ENCODE results near the gene CLIC1. TPM values are rescaled to one million over a fixed set of nuclear protein-coding genes. Genes with fewer than 3 reads are reported as not detected.

Gene CLIC1
- 100 to 1,000 TPM; 425 to 456 TPM for total RNA-seq

GRCh38 chr6:31736021-31736767 is at the start of gene CLIC1:
TSS of gene CLIC1 (minus strand) at chr6:31736530. CDS start at chr6:31736300, 230 bp downstream.
- Mint-ChIP-seq H3K4me1 (peaks cover 53% of the 10 kb centered on the region), H3K9me3 (no peaks in the 10 kb centered on the region), H3K27ac (peak within 1 kb of the TSS; percentile 93), H3K4me3 (peak within 1 kb of the TSS; percentile 98), H3K36me3 (peaks cover 38% of the 10 kb centered on the region), H3K27me3 (no peaks in the 10 kb centered on the region)
- POLR2A ChIA-PET, result interaction anchor here (0.6 to 7.6 kb wide), 25 partner anchors 9 to 241 kb away, joined by 3 to 137 read pairs (median 7); partner anchors contain the start of genes ABHD16A, APOM, C6orf47 and CSNK2B
- ATAC-seq (ENCODE audit: low read depth), result peak; percentile 49
- DNase-seq, result peak; percentile 78

- no peak for DNase-seq
- POLR2A ChIA-PET, result interaction anchor here (0.5 to 1.8 kb wide), 3 partner anchors 21 to 41 kb away, joined by 3 to 5 read pairs (median 4); partner anchors contain the start of gene LSM2
- H3K4me3 Mint-ChIP-seq, result no peak overlapping the region
- H3K4me1 Mint-ChIP-seq, result peaks cover 1% of the 10 kb centered on the region
- H3K36me3 Mint-ChIP-seq, result peaks cover 22% of the 10 kb centered on the region
- no peak for ATAC-seq (ENCODE audit: low read depth)
- H3K27me3 Mint-ChIP-seq, result no peaks in the 10 kb centered on the region
- no peaks in the 10 kb centered on the region for H3K9me3 Mint-ChIP-seq
- H3K27ac Mint-ChIP-seq, result no peak overlapping the region
These were observed 49.1 kb upstream of the CLIC1 start for GRCh38 chr6:31785475-31785874.

GRCh38 chr6:31784098-31784925 is 48.0 kb upstream of the CLIC1 start:
- POLR2A ChIA-PET, result interaction anchor here (0.7 to 1.8 kb wide), 4 partner anchors 7 to 51 kb away, joined by 3 to 7 read pairs (median 4); partner anchors contain the start of gene VARS1
- ATAC-seq (ENCODE audit: low read depth) (no peak), DNase-seq (no peak)
- H3K36me3 Mint-ChIP-seq, result peaks cover 19% of the 10 kb centered on the region
- no peaks in the 10 kb centered on the region for H3K9me3 Mint-ChIP-seq
- H3K27ac Mint-ChIP-seq, result peak overlapping the region; percentile 46
- H3K4me3 Mint-ChIP-seq, result no peak overlapping the region
- H3K27me3 Mint-ChIP-seq, result no peaks in the 10 kb centered on the region
- peaks cover 1% of the 10 kb centered on the region for H3K4me1 Mint-ChIP-seq

GRCh38 chr6:31782126-31782855 is 46.0 kb upstream of the CLIC1 start:
- H3K27ac Mint-ChIP-seq, result no peak overlapping the region
- H3K9me3 Mint-ChIP-seq, result no peaks in the 10 kb centered on the region
- peaks cover 6% of the 10 kb centered on the region for H3K4me1 Mint-ChIP-seq

GRCh38 chr6:31781244-31782125 is 45.2 kb upstream of the CLIC1 start:
- peaks cover 15% of the 10 kb centered on the region for H3K36me3 Mint-ChIP-seq

More at GRCh38 chr6:31782126-31782855, 46.0 kb upstream of the CLIC1 start:
- DNase-seq (no peak), ATAC-seq (ENCODE audit: low read depth) (no peak)
- H3K27me3 Mint-ChIP-seq, result no peaks in the 10 kb centered on the region
- H3K36me3 Mint-ChIP-seq, result peaks cover 15% of the 10 kb centered on the region
- H3K4me3 Mint-ChIP-seq, result no peak overlapping the region
- POLR2A ChIA-PET, result interaction anchor here (1.4 kb wide), 1 partner anchor 52 kb away, joined by 4 read pairs; no protein-coding TSS in a partner anchor

GRCh38 chr6:31780507-31781243 is 44.3 kb upstream of the CLIC1 start:
- Mint-ChIP-seq H3K9me3 (no peaks in the 10 kb centered on the region), H3K4me1 (peaks cover 13% of the 10 kb centered on the region), H3K27ac (no peak overlapping the region), H3K27me3 (no peaks in the 10 kb centered on the region), H3K4me3 (no peak overlapping the region), H3K36me3 (peaks cover 14% of the 10 kb centered on the region)
- ATAC-seq (ENCODE audit: low read depth) (no peak), DNase-seq (no peak)
- POLR2A ChIA-PET, result interaction anchor here (1.0 to 1.4 kb wide), 3 partner anchors 11 to 55 kb away, joined by 3 to 4 read pairs (median 4); no protein-coding TSS in a partner anchor

More at GRCh38 chr6:31781244-31782125, 45.2 kb upstream of the CLIC1 start:
- Mint-ChIP-seq H3K9me3 (no peaks in the 10 kb centered on the region), H3K27me3 (no peaks in the 10 kb centered on the region), H3K4me1 (peaks cover 10% of the 10 kb centered on the region), H3K4me3 (no peak overlapping the region), H3K27ac (no peak overlapping the region)
- POLR2A ChIA-PET, result interaction anchor here (1.3 to 1.4 kb wide), 2 partner anchors 12 to 51 kb away, joined by 3 to 4 read pairs; no protein-coding TSS in a partner anchor
- no peak for ATAC-seq (ENCODE audit: low read depth)
- DNase-seq, result no peak

GRCh38 chr6:31779908-31780307 is 43.6 kb upstream of the CLIC1 start:
- Mint-ChIP-seq H3K9me3 (no peaks in the 10 kb centered on the region), H3K36me3 (peaks cover 14% of the 10 kb centered on the region), H3K27ac (no peak overlapping the region), H3K27me3 (no peaks in the 10 kb centered on the region), H3K4me3 (no peak overlapping the region), H3K4me1 (peaks cover 19% of the 10 kb centered on the region)
- POLR2A ChIA-PET, result interaction anchor here (1.0 kb wide), 1 partner anchor 56 kb away, joined by 4 read pairs; no protein-coding TSS in a partner anchor
- no peak for DNase-seq
- no peak for ATAC-seq (ENCODE audit: low read depth)

GRCh38 chr6:31778999-31779885 is 42.9 kb upstream of the CLIC1 start:
- Mint-ChIP-seq H3K36me3 (peaks cover 9% of the 10 kb centered on the region), H3K27ac (no peak overlapping the region), H3K4me1 (peaks cover 19% of the 10 kb centered on the region), H3K4me3 (no peak overlapping the region), H3K27me3 (no peaks in the 10 kb centered on the region), H3K9me3 (no peaks in the 10 kb centered on the region)
- POLR2A ChIA-PET, result interaction anchor here (0.7 to 1.0 kb wide), 2 partner anchors 42 to 56 kb away, joined by 3 to 4 read pairs; partner anchors contain the start of gene CLIC1
- no peak for DNase-seq
- no peak for ATAC-seq (ENCODE audit: low read depth)

- no peak for ATAC-seq (ENCODE audit: low read depth)
- DNase-seq, result no peak
- POLR2A ChIA-PET, result interaction anchor here (1.3 to 2.2 kb wide), 2 partner anchors 9 to 18 kb away, joined by 3 to 7 read pairs; no protein-coding TSS in a partner anchor
- Mint-ChIP-seq H3K9me3 (no peaks in the 10 kb centered on the region), H3K27ac (peak overlapping the region; percentile 16), H3K27me3 (no peaks in the 10 kb centered on the region), H3K4me1 (peaks cover 19% of the 10 kb centered on the region), H3K36me3 (peaks cover 5% of the 10 kb centered on the region), H3K4me3 (no peak overlapping the region)
These were observed 41.9 kb upstream of the CLIC1 start for GRCh38 chr6:31778193-31778592.

- Mint-ChIP-seq H3K4me3 (no peak overlapping the region), H3K9me3 (no peaks in the 10 kb centered on the region), H3K4me1 (peaks cover 22% of the 10 kb centered on the region), H3K36me3 (peaks cover 2% of the 10 kb centered on the region), H3K27ac (peak overlapping the region; percentile 87), H3K27me3 (no peaks in the 10 kb centered on the region)
- ATAC-seq (ENCODE audit: low read depth), result no peak
- DNase-seq, result no peak
- POLR2A ChIA-PET, result interaction anchor here (0.5 to 2.2 kb wide), 6 partner anchors 9 to 97 kb away, joined by 3 to 7 read pairs (median 4); partner anchors contain the start of genes LSM2, LY6G5C and MSH5
These were observed 41.3 kb upstream of the CLIC1 start for GRCh38 chr6:31777667-31778050.
